SK-N-SH (cell line): ENCODE data around the gene BNC2.

Source experiments
- REST ChIP-seq: IDR thresholded peaks from 2 replicates; pipeline ENCODE4 v1.6.1; 2012; ENCODE audit warnings: mild to moderate bottlenecking, low read depth, low read length, moderate library complexity
- RFX5 ChIP-seq: IDR thresholded peaks from 2 replicates; pipeline ENCODE4 v1.6.1; 2012; ENCODE audit warnings: mild to moderate bottlenecking, improper control_type of control experiment, low read length

GRCh38 chr9:16625161-16625631, 245.3 kb downstream of the BNC2 start:
- TF ChIP-seq REST, result no peak
- TF ChIP-seq RFX5, result no peak
